Suprapubic skin (tissue), 3 donors: ENCODE results near the gene OGFOD1.

Experiments
- POLR2A ChIP-seq, 2 donors: fragments of 450-650 bp; IDR thresholded peaks; one replicate each; pipeline ENCODE4 v1.6.1; 2017; ENCODE audit warnings: antibody characterized with exemption in 2 of 2, mild to moderate bottlenecking in 2 of 2, moderate library complexity in 2 of 2
- TF ChIP-seq, protein P1 (sequence below), 2 donors: fragments of 200-600 bp in 1 of 2; fragments of 450-650 bp in 1 of 2; sonication (generic) in 1 of 2; IDR thresholded peaks; one replicate each; pipeline ENCODE4 v1.5.1; 2016 to 2019; ENCODE audit warnings: antibody characterized with exemption in 2 of 2, mild to moderate bottlenecking in 1 of 2, moderate library complexity in 1 of 2

- TF ChIP-seq, protein P1, sequence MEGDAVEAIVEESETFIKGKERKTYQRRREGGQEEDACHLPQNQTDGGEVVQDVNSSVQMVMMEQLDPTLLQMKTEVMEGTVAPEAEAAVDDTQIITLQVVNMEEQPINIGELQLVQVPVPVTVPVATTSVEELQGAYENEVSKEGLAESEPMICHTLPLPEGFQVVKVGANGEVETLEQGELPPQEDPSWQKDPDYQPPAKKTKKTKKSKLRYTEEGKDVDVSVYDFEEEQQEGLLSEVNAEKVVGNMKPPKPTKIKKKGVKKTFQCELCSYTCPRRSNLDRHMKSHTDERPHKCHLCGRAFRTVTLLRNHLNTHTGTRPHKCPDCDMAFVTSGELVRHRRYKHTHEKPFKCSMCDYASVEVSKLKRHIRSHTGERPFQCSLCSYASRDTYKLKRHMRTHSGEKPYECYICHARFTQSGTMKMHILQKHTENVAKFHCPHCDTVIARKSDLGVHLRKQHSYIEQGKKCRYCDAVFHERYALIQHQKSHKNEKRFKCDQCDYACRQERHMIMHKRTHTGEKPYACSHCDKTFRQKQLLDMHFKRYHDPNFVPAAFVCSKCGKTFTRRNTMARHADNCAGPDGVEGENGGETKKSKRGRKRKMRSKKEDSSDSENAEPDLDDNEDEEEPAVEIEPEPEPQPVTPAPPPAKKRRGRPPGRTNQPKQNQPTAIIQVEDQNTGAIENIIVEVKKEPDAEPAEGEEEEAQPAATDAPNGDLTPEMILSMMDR (IDR thresholded peaks at IDR 0.05) = no peak
- no peak for TF ChIP-seq POLR2A (IDR thresholded peaks at IDR 0.05)
These were observed 41.8 kb downstream of the OGFOD1 start for GRCh38 chr16:56493126-56493525.
